ENCODE measurements around the gene ARID1B.

Gene ARID1B

GRCh38 chr6:156741287-156742073, 35.7 kb upstream of the ARID1B start:
- TF ChIP-seq, protein P1, sequence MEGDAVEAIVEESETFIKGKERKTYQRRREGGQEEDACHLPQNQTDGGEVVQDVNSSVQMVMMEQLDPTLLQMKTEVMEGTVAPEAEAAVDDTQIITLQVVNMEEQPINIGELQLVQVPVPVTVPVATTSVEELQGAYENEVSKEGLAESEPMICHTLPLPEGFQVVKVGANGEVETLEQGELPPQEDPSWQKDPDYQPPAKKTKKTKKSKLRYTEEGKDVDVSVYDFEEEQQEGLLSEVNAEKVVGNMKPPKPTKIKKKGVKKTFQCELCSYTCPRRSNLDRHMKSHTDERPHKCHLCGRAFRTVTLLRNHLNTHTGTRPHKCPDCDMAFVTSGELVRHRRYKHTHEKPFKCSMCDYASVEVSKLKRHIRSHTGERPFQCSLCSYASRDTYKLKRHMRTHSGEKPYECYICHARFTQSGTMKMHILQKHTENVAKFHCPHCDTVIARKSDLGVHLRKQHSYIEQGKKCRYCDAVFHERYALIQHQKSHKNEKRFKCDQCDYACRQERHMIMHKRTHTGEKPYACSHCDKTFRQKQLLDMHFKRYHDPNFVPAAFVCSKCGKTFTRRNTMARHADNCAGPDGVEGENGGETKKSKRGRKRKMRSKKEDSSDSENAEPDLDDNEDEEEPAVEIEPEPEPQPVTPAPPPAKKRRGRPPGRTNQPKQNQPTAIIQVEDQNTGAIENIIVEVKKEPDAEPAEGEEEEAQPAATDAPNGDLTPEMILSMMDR (IDR thresholded peaks at IDR 0.05; ENCODE audit: control insufficient read depth, insufficient read depth, low read depth, low read length, missing control alignments), result no peak
- H3K4me3 ChIP-seq (ENCODE audit: control insufficient read depth, low read depth, low read length), result no peak overlapping the region
- no peak for DNase-seq (ENCODE audit: low read depth)

DNA sequence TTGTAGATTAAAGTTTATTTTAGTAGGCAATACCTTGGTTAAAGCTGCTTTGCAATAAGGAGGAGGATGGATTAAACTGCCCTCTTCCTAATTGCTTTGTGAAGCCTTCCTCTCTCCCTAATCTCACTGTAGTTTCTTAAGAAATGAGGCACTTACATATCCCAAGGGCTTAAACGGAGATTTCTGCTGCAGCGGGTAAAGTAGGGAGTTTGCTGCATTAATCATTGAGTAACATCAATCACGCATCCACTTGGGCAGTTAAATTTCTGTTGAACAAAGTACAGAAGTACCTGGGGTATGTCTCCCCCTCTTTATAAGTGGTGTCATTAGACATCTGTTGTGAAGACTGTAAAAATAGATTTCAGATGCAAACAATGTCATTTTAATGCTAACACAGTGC, 29.5 kb upstream of the ARID1B start:
- no peak overlapping the region for H3K4me3 ChIP-seq (ENCODE audit: control insufficient read depth, low read depth, low read length)
- DNase-seq (ENCODE audit: low read depth), result no peak
- TF ChIP-seq, protein P1 (IDR thresholded peaks at IDR 0.05; ENCODE audit: control insufficient read depth, insufficient read depth, low read depth, low read length, missing control alignments), result no peak

- TF ChIP-seq, protein P1 (IDR thresholded peaks at IDR 0.05; ENCODE audit: control insufficient read depth, insufficient read depth, low read depth, low read length, missing control alignments), result no peak
- DNase-seq (ENCODE audit: low read depth), result no peak
- no peak overlapping the region for H3K4me3 ChIP-seq (ENCODE audit: control insufficient read depth, low read depth, low read length)
Measured at GRCh38 chr6:156748504-156748903, 28.7 kb upstream of the ARID1B start.

DNA sequence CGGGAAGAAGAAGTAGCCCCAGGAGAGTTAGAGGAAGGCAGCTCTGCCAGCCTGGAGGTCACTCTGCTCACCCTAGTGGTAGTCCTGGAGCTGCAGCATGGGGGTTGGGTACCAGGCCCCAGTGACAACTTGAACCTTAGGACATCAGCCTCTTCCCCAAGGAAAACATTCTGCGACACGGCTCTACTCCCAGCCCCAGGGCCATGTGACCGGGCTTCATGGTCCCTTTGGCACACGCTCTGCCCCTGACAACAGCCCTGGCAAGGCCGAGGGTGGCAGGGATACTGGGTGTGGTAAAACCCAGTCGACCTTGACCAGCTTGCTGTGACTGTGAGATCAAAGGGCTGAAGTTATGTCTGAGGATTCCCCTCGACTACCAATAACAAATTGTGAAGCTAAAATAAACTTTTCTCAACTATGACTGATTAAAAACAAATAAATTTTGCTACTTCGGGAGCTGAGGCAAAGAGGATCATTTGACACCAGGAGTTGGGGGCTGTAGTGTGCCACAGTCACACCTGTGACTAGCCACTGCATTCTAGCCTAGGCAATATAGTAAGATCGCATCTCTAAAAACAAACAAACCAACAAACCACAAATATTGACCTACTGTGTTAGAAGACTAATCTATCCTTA, 24.4 kb upstream of the ARID1B start:
- TF ChIP-seq, protein P1 (IDR thresholded peaks at IDR 0.05; ENCODE audit: control insufficient read depth, insufficient read depth, low read depth, low read length, missing control alignments), result peak; percentile 23
- H3K4me3 ChIP-seq (ENCODE audit: control insufficient read depth, low read depth, low read length), result no peak overlapping the region
- no peak for DNase-seq (ENCODE audit: low read depth)

- TF ChIP-seq, protein P1 (IDR thresholded peaks at IDR 0.05; ENCODE audit: control insufficient read depth, insufficient read depth, low read depth, low read length, missing control alignments), result no peak
- H3K4me3 ChIP-seq (ENCODE audit: control insufficient read depth, low read depth, low read length), result no peak overlapping the region
- DNase-seq (ENCODE audit: low read depth), result no peak
Measured at GRCh38 chr6:156756630-156757610, 20.3 kb upstream of the ARID1B start.

DNA sequence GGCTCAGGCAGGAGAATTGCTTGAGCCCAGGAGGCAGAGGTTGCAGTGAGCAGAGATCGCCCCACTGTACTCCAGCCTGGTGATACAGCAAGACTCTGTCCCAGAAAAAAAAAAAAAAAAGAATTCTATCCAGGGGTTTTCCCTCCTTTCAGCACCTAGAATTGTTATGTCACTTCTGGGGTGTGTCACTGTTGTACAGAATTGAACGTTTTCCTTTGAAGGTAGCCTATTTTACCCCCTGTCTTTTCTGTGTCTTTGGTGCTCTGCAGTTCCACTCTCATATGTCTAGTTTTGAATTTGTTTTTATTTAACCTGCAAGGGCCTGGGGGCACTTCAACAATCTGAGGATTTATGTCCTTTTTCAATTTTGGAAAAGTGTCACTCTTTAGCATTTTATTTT, 19.3 kb upstream of the ARID1B start:
- DNase-seq (ENCODE audit: low read depth), result no peak
- TF ChIP-seq, protein P1 (IDR thresholded peaks at IDR 0.05; ENCODE audit: control insufficient read depth, insufficient read depth, low read depth, low read length, missing control alignments), result no peak
- H3K4me3 ChIP-seq (ENCODE audit: control insufficient read depth, low read depth, low read length), result no peak overlapping the region
